ENCODE measurements around the gene ZBTB8A.

The ZBTB8A gene

DNA sequence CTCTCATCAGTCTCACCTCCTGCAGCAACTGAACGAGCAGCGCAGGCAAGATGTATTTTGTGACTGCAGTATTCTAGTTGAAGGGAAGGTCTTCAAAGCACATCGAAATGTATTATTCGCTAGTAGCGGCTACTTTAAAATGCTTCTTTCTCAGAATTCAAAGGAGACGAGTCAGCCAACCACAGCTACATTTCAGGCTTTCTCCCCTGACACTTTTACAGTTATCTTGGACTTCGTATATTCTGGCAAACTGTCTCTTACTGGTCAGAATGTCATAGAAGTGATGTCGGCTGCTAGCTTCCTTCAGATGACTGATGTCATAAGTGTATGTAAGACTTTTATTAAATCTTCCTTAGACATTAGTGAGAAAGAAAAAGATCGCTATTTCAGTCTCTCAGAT is 53.7 kb downstream of the ZBTB8A start:
- TF ChIP-seq, protein P1, sequence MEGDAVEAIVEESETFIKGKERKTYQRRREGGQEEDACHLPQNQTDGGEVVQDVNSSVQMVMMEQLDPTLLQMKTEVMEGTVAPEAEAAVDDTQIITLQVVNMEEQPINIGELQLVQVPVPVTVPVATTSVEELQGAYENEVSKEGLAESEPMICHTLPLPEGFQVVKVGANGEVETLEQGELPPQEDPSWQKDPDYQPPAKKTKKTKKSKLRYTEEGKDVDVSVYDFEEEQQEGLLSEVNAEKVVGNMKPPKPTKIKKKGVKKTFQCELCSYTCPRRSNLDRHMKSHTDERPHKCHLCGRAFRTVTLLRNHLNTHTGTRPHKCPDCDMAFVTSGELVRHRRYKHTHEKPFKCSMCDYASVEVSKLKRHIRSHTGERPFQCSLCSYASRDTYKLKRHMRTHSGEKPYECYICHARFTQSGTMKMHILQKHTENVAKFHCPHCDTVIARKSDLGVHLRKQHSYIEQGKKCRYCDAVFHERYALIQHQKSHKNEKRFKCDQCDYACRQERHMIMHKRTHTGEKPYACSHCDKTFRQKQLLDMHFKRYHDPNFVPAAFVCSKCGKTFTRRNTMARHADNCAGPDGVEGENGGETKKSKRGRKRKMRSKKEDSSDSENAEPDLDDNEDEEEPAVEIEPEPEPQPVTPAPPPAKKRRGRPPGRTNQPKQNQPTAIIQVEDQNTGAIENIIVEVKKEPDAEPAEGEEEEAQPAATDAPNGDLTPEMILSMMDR (conservative IDR thresholded peaks at IDR 0.05; ENCODE audit: control insufficient read depth, insufficient read depth, low read depth, low read length), result no peak
- no peak overlapping the region for H3K4me3 ChIP-seq (ENCODE audit: control insufficient read depth, low read depth, low read length)
- peak; percentile 28 for DNase-seq (ENCODE audit: low read depth)

DNA sequence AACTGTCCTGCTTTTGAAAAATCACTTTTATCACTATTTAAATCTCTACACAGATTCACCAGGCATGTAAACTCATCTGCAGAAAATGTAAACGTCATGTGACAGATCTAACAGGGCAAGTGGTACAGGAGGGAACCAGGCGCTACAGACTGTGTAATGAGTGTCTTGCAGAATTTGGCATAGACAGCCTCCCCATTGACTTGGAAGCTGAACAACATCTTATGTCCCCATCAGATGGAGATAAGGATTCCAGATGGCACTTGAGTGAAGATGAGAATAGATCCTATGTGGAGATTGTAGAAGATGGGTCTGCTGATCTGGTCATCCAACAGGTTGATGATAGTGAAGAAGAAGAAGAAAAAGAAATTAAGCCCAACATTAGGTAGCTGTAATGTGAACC is 60.8 kb downstream of the ZBTB8A start:
- no peak for DNase-seq (ENCODE audit: low read depth)
- no peak overlapping the region for H3K4me3 ChIP-seq (ENCODE audit: control insufficient read depth, low read depth, low read length)
- TF ChIP-seq, protein P1 (conservative IDR thresholded peaks at IDR 0.05; ENCODE audit: control insufficient read depth, insufficient read depth, low read depth, low read length), result no peak

DNA sequence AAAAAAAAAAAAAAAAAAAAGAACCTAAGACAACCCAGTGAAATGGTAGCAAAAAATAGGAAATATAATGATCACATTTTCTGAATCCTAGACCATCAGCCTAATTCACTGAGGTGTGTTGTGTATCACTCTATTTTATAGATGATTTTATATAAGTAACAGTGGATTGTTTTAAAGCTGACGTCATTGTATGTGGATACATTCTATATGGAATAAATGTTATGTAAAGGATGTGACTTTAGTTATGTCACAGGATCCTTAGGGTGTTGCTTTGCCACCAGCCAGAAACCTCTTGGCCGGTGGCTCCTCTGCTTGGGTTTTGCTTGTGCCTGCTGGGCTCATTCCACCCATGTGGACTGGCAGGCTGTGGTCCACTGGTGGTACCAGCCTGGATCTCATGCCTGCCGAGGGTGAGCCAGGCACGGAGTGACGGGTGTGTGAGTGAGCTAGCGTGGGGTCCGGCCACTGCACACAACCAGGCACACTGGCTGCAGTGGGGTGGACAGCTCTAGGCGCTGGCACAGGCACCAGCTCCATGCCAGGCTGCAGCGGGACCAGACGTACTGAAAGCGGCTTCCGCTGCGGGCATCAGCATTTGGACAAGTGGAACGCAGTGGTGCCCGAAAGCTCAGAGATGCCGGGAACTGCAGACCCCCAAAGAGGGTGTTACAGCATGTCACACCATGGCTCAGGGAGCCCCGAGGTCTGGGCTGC is 66.6 kb downstream of the ZBTB8A start:
- no peak overlapping the region for H3K4me3 ChIP-seq (ENCODE audit: control insufficient read depth, low read depth, low read length)
- TF ChIP-seq, protein P1 (conservative IDR thresholded peaks at IDR 0.05; ENCODE audit: control insufficient read depth, insufficient read depth, low read depth, low read length), result no peak
- DNase-seq (ENCODE audit: low read depth), result no peak

DNA sequence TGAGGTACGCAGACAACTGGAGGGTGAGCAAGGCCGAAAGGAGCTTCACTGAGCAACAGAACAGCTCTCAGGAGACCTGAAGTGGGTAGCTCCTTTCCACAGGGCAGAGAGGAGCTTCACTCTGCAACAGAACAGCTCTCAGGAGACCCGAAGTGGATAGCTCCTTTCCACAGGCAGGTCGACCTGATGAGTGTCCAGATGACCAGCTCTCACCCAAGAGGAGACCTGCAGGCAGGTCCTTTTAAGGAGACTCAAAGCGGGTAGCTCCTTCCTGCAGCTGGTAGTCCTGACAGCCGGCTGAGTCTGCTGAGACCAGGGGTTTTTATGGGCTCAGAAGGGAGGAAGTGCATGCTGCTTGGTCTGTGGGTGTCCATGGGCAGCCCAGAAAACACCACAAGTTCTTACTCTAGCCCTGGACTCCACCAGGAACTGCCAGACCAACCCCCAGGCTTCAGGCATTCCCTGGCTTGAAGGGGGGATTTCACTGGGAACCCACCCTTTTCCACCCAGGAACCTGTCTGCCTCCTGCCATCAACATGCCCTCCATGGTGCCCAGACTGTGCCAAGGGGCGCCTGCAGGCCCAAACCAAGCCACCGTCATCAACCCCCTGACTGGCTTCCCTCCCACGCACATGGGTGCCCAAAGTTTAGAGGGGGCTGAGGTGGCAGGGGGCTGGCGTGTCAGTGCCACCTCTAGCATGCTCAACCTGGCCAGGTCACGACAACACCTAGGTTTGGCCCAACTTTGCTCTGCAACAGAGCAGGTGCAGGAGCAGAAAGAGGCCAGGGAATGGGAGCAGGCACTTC is 67.5 kb downstream of the ZBTB8A start:
- TF ChIP-seq, protein P1 (conservative IDR thresholded peaks at IDR 0.05; ENCODE audit: control insufficient read depth, insufficient read depth, low read depth, low read length), result no peak
- no peak overlapping the region for H3K4me3 ChIP-seq (ENCODE audit: control insufficient read depth, low read depth, low read length)
- DNase-seq (ENCODE audit: low read depth), result no peak

DNA sequence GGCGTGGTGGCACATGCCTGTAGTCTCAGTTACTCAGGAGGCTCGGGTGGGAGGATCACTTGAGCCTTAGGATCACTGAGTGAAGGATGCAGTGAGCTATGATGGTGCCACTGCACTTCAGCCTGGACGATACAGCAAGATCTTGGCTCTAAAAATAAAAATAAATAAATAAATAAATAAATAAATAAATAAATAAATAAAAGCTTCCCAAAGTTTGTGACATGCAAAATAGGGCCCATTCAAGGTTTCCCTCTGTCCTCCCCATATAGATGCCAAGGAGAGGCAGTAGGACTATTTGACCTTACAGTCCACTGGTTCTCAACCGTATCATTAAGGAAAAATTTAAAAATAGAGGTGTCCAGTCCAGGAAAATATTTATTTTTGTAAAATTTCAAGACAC is 70.0 kb downstream of the ZBTB8A start:
- no peak for DNase-seq (ENCODE audit: low read depth)
- TF ChIP-seq, protein P1 (conservative IDR thresholded peaks at IDR 0.05; ENCODE audit: control insufficient read depth, insufficient read depth, low read depth, low read length), result no peak
- H3K4me3 ChIP-seq (ENCODE audit: control insufficient read depth, low read depth, low read length), result no peak overlapping the region

DNA sequence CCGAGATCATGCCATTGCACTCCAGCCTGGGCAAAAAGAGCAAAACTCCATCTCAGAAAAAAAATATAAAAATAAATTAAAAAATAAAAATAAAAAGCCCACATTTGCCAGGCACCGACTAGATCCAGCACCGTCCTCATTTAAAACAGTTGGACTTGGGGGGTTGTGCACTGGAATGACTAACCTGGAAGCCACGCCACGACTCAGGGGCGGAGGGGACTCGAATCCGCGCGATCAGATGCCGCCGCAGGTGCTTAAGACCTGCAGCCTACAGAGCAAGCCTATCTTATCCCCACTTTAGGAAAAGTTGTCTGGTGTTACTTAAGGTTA is 72.6 kb downstream of the ZBTB8A start:
- peak overlapping the region; percentile 63 for H3K4me3 ChIP-seq (ENCODE audit: control insufficient read depth, low read depth, low read length)
- TF ChIP-seq, protein P1 (conservative IDR thresholded peaks at IDR 0.05; ENCODE audit: control insufficient read depth, insufficient read depth, low read depth, low read length), result no peak

More for the DNA sequence above, 72.6 kb downstream of the ZBTB8A start:
- DNase-seq (ENCODE audit: low read depth), result no peak

Data from fibroblast of mammary gland (primary cell).